ENCODE measurements around the gene FOXE1.

- TF ChIP-seq CTCF (tag by site-specific recombination; IDR thresholded peaks at IDR 0.05) (no peak), ATF2 (tag by site-specific recombination; IDR thresholded peaks at IDR 0.05; ENCODE audit: low read depth) (no peak), ZNF121 (tag by site-specific recombination; IDR thresholded peaks at IDR 0.05) (no peak), ZSCAN23 (tag by site-specific recombination; IDR thresholded peaks at IDR 0.05) (no peak), ZBTB49 (tag by site-specific recombination; IDR thresholded peaks at IDR 0.05; ENCODE audit: low read depth) (no peak), ZNF362 (tag by site-specific recombination; IDR thresholded peaks at IDR 0.05) (no peak), SCRT1 (tag by site-specific recombination; IDR thresholded peaks at IDR 0.05; ENCODE audit: borderline replicate concordance) (no peak), ZBTB21 (tag by site-specific recombination; IDR thresholded peaks at IDR 0.05) (no peak), ZNF146 (tag by site-specific recombination; IDR thresholded peaks at IDR 0.05) (no peak), ZNF658 (tag by site-specific recombination; IDR thresholded peaks at IDR 0.05) (no peak)
These were observed 499 bp upstream of the FOXE1 start for GRCh38 chr9:97852399-97853055.

Measured in HEK293 (cell line).